ENCODE results near the gene TEAD1.

DNA sequence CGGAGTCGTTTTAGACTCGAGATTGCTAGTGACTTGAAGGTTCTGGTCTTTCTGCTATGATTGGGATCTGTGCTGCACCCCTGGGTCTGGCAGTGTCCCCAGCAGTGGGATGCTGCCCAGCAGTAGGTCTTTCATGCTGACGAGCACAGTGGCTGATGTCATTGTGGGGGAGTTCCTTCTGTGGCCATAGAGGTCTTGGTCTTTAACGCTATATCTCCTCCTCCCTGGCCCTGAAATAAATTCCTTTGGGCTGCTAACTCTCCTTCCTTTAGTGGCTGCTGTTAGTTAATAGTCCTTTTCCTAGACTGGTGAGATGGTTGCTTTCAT lies 136.3 kb downstream of the TEAD1 start:
- TF ChIP-seq EZH2 (IDR thresholded peaks at IDR 0.05; ENCODE audit: low read depth): no peak
- TF ChIP-seq, protein P1, sequence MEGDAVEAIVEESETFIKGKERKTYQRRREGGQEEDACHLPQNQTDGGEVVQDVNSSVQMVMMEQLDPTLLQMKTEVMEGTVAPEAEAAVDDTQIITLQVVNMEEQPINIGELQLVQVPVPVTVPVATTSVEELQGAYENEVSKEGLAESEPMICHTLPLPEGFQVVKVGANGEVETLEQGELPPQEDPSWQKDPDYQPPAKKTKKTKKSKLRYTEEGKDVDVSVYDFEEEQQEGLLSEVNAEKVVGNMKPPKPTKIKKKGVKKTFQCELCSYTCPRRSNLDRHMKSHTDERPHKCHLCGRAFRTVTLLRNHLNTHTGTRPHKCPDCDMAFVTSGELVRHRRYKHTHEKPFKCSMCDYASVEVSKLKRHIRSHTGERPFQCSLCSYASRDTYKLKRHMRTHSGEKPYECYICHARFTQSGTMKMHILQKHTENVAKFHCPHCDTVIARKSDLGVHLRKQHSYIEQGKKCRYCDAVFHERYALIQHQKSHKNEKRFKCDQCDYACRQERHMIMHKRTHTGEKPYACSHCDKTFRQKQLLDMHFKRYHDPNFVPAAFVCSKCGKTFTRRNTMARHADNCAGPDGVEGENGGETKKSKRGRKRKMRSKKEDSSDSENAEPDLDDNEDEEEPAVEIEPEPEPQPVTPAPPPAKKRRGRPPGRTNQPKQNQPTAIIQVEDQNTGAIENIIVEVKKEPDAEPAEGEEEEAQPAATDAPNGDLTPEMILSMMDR (conservative IDR thresholded peaks at IDR 0.05): no peak
